Left colon (tissue), 2 donors: ENCODE measurements around the gene RPL41. TPM values are rescaled to one million over a fixed set of nuclear protein-coding genes. Genes with fewer than 3 reads are reported as not detected.

Experiments used
- ATAC-seq: fragments of 200-7000 bp; cut with Tn5 transposase; one replicate; pipeline ENCODE4 v1.9.1; 2020; ENCODE audit warnings: mild to moderate bottlenecking, moderate library complexity
- DNase-seq, 2 donors: peaks; one replicate each; pipeline ENCODE4 v3.0.0-alpha.2; 2020
- intact Hi-C, 2 donors: fragments of 100-400 bp; cut with DNase I in 1 of 2; cut with micrococcal nuclease in 1 of 2; formaldehyde crosslinking; loops; one replicate each; pipeline versions ENCODE4 v1.11.2 to v1.14.0; 2022; cut with DNase I, micrococcal nuclease
- total RNA-seq, 2 donors: library from RNA; stranded (reverse); fragmentation: NEBNext Ultra II Directional; extraction: Animal tissue kit (Norgen Biotek cat#: 25700); gene quantifications; one replicate each; pipeline ENCODE4 v1.2.1, GENCODE V29; 2021
- donor health status: DM: no; HTN: no; CAD: no.
- donor health status: DM: yes; HTN: yes; CAD: no.

The RPL41 gene
- total RNA-seq, 2 donors from 2014 or later, result 2,955 to 2,956 TPM

DNA sequence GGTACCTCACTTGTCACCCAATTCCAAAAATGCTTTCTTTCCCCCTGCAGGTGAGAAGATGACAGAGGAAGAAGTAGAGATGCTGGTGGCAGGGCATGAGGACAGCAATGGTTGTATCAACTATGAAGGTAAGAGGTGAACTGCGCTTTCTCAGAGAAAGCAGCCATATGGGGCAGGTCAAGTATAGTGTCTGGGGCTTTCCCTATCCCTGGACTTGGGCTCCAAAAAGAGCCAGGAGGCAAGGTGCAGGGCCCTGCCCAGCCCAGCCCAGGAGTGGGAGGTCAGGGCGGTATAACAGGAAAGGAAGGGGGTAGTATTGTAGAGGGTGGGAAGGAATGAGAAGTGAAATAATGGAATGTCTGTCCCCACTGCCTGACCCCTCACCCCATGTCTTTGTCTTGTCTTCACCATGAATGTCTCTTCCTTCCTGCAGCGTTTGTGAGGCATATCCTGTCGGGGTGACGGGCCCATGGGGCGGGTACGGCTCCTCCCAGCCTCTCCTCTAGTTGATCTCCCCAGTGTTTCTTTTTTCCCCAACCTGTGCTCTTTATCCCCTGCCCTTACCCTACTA lies 43.8 kb downstream of the RPL41 start:
- DNase-seq (peak in 1 of 2 donors; percentile 54), ATAC-seq (peak; percentile 3)

GRCh38 chr12:56160894-56161689 lies 44.7 kb downstream of the RPL41 start:
- ATAC-seq, result no peak
- no peak for DNase-seq
- intact Hi-C loops, result loop anchor here in 1 of 2 donors (5.0 kb wide), 1 partner anchor 34 kb away; the partner anchor contains the start of gene ESYT1

More for the DNA sequence above, 43.8 kb downstream of the RPL41 start:
- intact Hi-C loops, result loop anchor here in 1 of 2 donors (5.0 kb wide), 1 partner anchor 33 kb away; the partner anchor contains the start of gene ESYT1

- ATAC-seq (no peak), DNase-seq (peak in 1 of 2 donors; percentile 45)
- intact Hi-C loops, result loop anchor here in 1 of 2 donors (5.0 kb wide), 1 partner anchor 35 kb away; the partner anchor contains the start of gene ESYT1
These were observed 45.4 kb downstream of the RPL41 start for GRCh38 chr12:56161690-56162351.

- intact Hi-C loops, result loop anchor here in 1 of 2 donors (5.0 kb wide), 1 partner anchor 35 kb away; the partner anchor contains the start of gene ESYT1
- DNase-seq (peak in 1 of 2 donors; percentile 20), ATAC-seq (no peak)
These were observed 46.2 kb downstream of the RPL41 start for GRCh38 chr12:56162468-56163290.

DNA sequence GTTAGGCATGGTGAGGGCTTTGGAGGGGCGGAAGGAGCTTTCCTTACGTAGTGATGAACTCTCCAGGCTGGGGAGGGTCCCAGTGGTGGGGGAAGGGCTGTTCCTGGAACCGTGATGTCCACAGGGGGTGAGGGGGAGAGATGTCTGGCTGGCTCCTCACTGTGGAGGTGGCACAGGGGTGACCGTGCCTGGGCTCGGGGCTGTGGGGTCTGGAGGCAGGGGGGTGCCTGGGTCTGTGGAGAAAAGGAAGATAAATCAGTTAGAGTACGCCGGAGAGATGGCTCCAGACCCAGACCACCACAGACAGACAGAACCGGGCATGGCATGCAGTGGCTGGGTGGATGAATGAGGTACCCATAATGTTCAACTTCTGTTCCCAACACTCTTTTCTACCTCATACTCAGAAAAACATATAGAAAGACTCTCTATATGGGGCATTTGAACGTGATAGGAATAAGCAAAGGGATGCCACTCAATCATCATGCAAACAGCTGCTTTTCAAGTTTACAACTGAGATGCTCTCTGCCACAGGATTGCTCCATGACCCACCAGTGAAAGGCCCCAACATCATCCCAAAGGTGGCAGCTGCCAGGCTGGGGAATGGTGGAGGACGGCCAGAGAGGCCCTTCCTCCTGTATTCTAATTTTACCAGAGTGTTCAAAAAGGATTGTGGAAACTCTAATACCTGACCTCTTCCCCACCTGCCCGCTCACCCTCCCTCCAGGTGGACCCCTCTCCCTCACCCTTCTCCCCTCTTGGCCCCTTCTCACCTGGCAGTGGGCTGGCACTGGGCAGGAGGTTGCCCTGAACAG lies 47.3 kb downstream of the RPL41 start:
- ATAC-seq, result no peak
- intact Hi-C loops, result loop anchor here in 1 of 2 donors (5.0 kb wide), 1 partner anchor 36 kb away; the partner anchor contains the start of gene ESYT1
- no peak for DNase-seq

DNA sequence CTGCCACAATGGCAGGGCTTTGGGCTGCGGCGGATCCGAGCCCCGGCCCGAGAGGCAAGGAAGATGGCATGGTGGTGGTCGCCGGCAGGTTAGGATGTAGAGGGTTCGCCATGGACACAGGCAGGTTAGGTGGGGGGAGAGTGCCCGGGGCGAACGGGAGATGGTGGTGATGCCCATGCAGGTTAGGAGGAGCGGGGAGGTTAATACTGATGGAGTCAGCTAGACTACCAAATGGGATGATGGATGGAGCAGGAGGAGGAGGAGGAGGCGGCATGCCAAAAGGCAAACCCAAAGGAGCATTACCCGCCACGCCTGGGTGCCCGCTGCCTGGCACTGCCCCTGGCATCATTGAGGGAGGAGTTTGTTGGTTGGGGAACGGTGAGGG lies 47.9 kb downstream of the RPL41 start:
- no peak for DNase-seq
- intact Hi-C loops, result loop anchor here in 1 of 2 donors (5.0 kb wide), 1 partner anchor 37 kb away; the partner anchor contains the start of gene ESYT1
- peak; percentile 1 for ATAC-seq

DNA sequence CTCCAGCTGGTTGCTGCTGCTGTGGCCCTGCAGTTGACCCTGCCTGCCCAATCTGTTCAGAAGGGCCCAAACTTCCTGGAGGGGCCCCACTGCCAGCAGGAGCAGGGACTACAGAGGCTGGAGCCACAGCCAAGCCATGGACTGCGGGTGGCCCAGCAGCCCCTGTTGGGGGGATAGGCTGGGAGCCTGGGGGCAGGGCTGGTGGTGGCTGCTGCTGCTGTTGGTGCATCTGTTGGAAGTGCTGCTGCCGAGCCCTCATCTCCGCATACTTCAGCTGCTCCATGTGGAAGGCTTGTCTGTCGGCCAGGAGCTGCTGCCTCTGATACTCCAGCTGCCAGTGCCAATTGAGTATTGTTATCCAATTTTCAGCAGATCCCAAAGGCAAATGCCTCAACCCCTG lies 48.9 kb downstream of the RPL41 start:
- intact Hi-C loops, result no loop called here
- peak; percentile 2 for ATAC-seq
- no peak for DNase-seq

Other genes starting within 250 kb of the RPL41 start
- gene PYM1, start 188.7 kb upstream of the RPL41 start, total RNA-seq, result 10 to 100 TPM; 41.7 to 45.0 TPM
- 100 to 1,000 TPM; 108 to 114 TPM for gene DGKA, start 185.5 kb upstream of the RPL41 start, total RNA-seq
- gene PMEL, start 150.6 kb upstream of the RPL41 start, total RNA-seq, result 1 to 10 TPM; 2.0 to 5.0 TPM
- gene CDK2, start 149.8 kb upstream of the RPL41 start, total RNA-seq, result 10 to 100 TPM; 10.4 to 19.7 TPM
- gene RAB5B, start 142.6 kb upstream of the RPL41 start, total RNA-seq, result 100 to 1,000 TPM; 149 to 169 TPM
- 10 to 100 TPM; 24.1 to 24.4 TPM for gene SUOX, start 119.4 kb upstream of the RPL41 start, total RNA-seq
- 1 to 10 TPM; 3.9 to 5.0 TPM for gene IKZF4, start 95.6 kb upstream of the RPL41 start, total RNA-seq
- gene RPS26, start 74.7 kb upstream of the RPL41 start, total RNA-seq, result 10 to 100 TPM; 54.5 to 73.9 TPM
- 100 to 1,000 TPM; 188 to 261 TPM for gene ERBB3, start 36.5 kb upstream of the RPL41 start, total RNA-seq
- 10 to 100 TPM; 59.6 to 80.9 TPM for gene PA2G4, start 12.1 kb upstream of the RPL41 start, total RNA-seq
- 1 to 10 TPM; 3.5 to 4.1 TPM for gene ZC3H10, start 1.6 kb downstream of the RPL41 start, total RNA-seq
- 10 to 100 TPM; 44.4 to 48.6 TPM for gene ESYT1, start 11.6 kb downstream of the RPL41 start, total RNA-seq
- gene MYL6B, start 36.0 kb downstream of the RPL41 start, total RNA-seq, result 10 to 100 TPM; 17.1 to 21.9 TPM
- 1,000 to 10,000 TPM; 1,832 to 2,224 TPM for gene MYL6, start 41.7 kb downstream of the RPL41 start, total RNA-seq
- gene SMARCC2, start 72.8 kb downstream of the RPL41 start, total RNA-seq, result 10 to 100 TPM; 81.7 to 85.6 TPM
- 10 to 100 TPM; 31.5 to 35.1 TPM for gene RNF41, start 105.3 kb downstream of the RPL41 start, total RNA-seq
- 10 to 100 TPM; 23.2 to 29.5 TPM for gene NABP2, start 107.7 kb downstream of the RPL41 start, total RNA-seq
- gene SLC39A5, start 113.4 kb downstream of the RPL41 start, total RNA-seq, result 100 to 1,000 TPM; 152 to 244 TPM
- 10 to 100 TPM; 47.4 to 54.8 TPM for gene ANKRD52, start 141.8 kb downstream of the RPL41 start, total RNA-seq
- gene COQ10A, start 150.3 kb downstream of the RPL41 start, total RNA-seq, result 1 to 10 TPM; 4.1 to 5.3 TPM
- gene CS, start 183.7 kb downstream of the RPL41 start, total RNA-seq, result 100 to 1,000 TPM; 304 to 403 TPM
- 10 to 100 TPM; 70.8 to 90.5 TPM for gene CNPY2, start 199.4 kb downstream of the RPL41 start, total RNA-seq
- gene PAN2, start 217.4 kb downstream of the RPL41 start, total RNA-seq, result 10 to 100 TPM; 46.4 to 53.8 TPM
- not detected for gene IL23A, start 222.3 kb downstream of the RPL41 start, total RNA-seq
- 10 to 100 TPM; 77.7 to 79.2 TPM for gene STAT2, start 243.5 kb downstream of the RPL41 start, total RNA-seq
- gene APOF, start 246.2 kb downstream of the RPL41 start, total RNA-seq, result not detected